Measurements from ENCODE around the gene LARP6. TPM values are rescaled to one million over a fixed set of nuclear protein-coding genes. Genes with fewer than 3 reads are reported as not detected.

The LARP6 gene
- total RNA-seq, 1 donor from 2014 or later: 50.6 TPM

- no peak for TF ChIP-seq CTCF (IDR thresholded peaks at IDR 0.05; ENCODE audit: borderline replicate concordance)
- no peak for DNase-seq
- peaks cover 12% of the 10 kb centered on the region for H3K4me1 ChIP-seq
- H3K27me3 ChIP-seq (ENCODE audit: low read depth): no peaks in the 10 kb centered on the region
- no peak overlapping the region for H3K4me3 ChIP-seq
- no peaks in the 10 kb centered on the region for H3K9me3 ChIP-seq (replicated peaks)
- intact Hi-C loops (cut with micrococcal nuclease): no loop called here
- H3K27ac ChIP-seq (replicated peaks): peak overlapping the region; percentile 27
- H3K36me3 ChIP-seq: no peaks in the 10 kb centered on the region
Measured at GRCh38 chr15:70795311-70795665, 58.7 kb downstream of the LARP6 start.

- H3K27me3 ChIP-seq (ENCODE audit: low read depth): no peaks in the 10 kb centered on the region
- no peaks in the 10 kb centered on the region for H3K36me3 ChIP-seq
- H3K27ac ChIP-seq (replicated peaks): peak overlapping the region; percentile 27
- no peaks in the 10 kb centered on the region for H3K9me3 ChIP-seq (replicated peaks)
- TF ChIP-seq CTCF (IDR thresholded peaks at IDR 0.05; ENCODE audit: borderline replicate concordance): no peak
- DNase-seq: no peak
- H3K4me1 ChIP-seq: peaks cover 6% of the 10 kb centered on the region
- H3K4me3 ChIP-seq: no peak overlapping the region
- intact Hi-C loops (cut with micrococcal nuclease): no loop called here
Measured at GRCh38 chr15:70794596-70795310, 59.2 kb downstream of the LARP6 start.

- Histone ChIP-seq H3K4me3 (no peak overlapping the region), H3K27ac (replicated peaks) (no peak overlapping the region), H3K4me1 (no peaks in the 10 kb centered on the region), H3K36me3 (no peaks in the 10 kb centered on the region), H3K9me3 (replicated peaks) (no peaks in the 10 kb centered on the region), H3K27me3 (ENCODE audit: low read depth) (no peaks in the 10 kb centered on the region)
- no peak for DNase-seq
- TF ChIP-seq CTCF (IDR thresholded peaks at IDR 0.05; ENCODE audit: borderline replicate concordance): no peak
- intact Hi-C loops (cut with micrococcal nuclease): no loop called here
Measured at GRCh38 chr15:70793694-70794093, 60.3 kb downstream of the LARP6 start.

- H3K36me3 ChIP-seq: no peaks in the 10 kb centered on the region
- H3K27me3 ChIP-seq (ENCODE audit: low read depth): no peaks in the 10 kb centered on the region
- no peaks in the 10 kb centered on the region for H3K9me3 ChIP-seq (replicated peaks)
- no peak for DNase-seq
- intact Hi-C loops (cut with micrococcal nuclease): no loop called here
- no peak overlapping the region for H3K4me3 ChIP-seq
- H3K27ac ChIP-seq (replicated peaks): no peak overlapping the region
- no peaks in the 10 kb centered on the region for H3K4me1 ChIP-seq
- no peak for TF ChIP-seq CTCF (IDR thresholded peaks at IDR 0.05; ENCODE audit: borderline replicate concordance)
Measured at GRCh38 chr15:70792171-70792573, 61.8 kb downstream of the LARP6 start.

GRCh38 chr15:70791259-70791658 lies 62.7 kb downstream of the LARP6 start:
- H3K4me1 ChIP-seq: no peaks in the 10 kb centered on the region
- no peak for TF ChIP-seq CTCF (IDR thresholded peaks at IDR 0.05; ENCODE audit: borderline replicate concordance)
- no peaks in the 10 kb centered on the region for H3K27me3 ChIP-seq (ENCODE audit: low read depth)
- DNase-seq: no peak
- H3K27ac ChIP-seq (replicated peaks): no peak overlapping the region
- H3K4me3 ChIP-seq: no peak overlapping the region
- intact Hi-C loops (cut with micrococcal nuclease): no loop called here
- no peaks in the 10 kb centered on the region for H3K9me3 ChIP-seq (replicated peaks)
- no peaks in the 10 kb centered on the region for H3K36me3 ChIP-seq
